ENCODE measurements around the gene TPTE2. TPM values are rescaled to one million over a fixed set of nuclear protein-coding genes. Genes with fewer than 3 reads are reported as not detected.

TPTE2 gene
- total RNA-seq, 1 experiment from 2014 or later = not detected

Other genes with a start within 250 kb of the TPTE2 start
- 10.4 and 13.2 TPM in 2 replicates for gene MPHOSPH8, start 72.1 kb upstream of the TPTE2 start, total RNA-seq (2014; rRNA removed; shearing (Covaris generic))
- 26.2 and 34.1 TPM in 2 replicates for gene PSPC1, start 221.4 kb upstream of the TPTE2 start, total RNA-seq (2014; rRNA removed; shearing (Covaris generic))

All from NCI-H460 (cell line).